ENCODE results near the gene ZNF780A. TPM values are rescaled to one million over a fixed set of nuclear protein-coding genes. Genes with fewer than 3 reads are reported as not detected.
"Not testable (repeated sequence)": the region's sequence is repeated elsewhere in the genome, so short reads cannot be mapped to it uniquely, and the experiment has no call there.

Gene ZNF780A
- total RNA-seq, 4 donors from 2014 or later = 9.4 to 22.1 (median 15.5) TPM

DNA sequence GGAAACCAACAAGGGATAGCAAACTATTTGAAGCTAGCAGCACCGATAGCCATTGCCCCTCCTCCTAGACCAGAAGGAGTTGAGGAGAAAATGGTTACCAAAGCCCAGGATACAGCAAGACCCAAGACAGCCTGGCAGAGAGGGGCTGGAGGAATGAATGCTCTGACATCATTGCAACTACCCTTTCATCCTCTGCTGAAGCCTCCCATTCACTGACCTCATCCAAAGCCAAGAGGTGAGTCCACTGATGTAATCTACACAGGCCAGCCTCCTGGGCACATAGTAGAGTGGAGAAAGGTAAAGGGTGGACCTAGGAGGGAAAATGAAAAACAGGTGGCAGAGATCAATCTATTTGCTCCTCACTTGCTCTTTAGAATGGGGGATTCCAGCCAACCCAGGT is 42.7 kb upstream of the ZNF780A start:
- H3K9me3 ChIP-seq = peaks cover 0 to 9% (median 0%) of the 10 kb centered on the region in 3 donors
- no peak overlapping the region for H3K27ac ChIP-seq
- no peak for TF ChIP-seq POLR2AphosphoS5 (IDR thresholded peaks at IDR 0.05)
- TF ChIP-seq, protein P1, sequence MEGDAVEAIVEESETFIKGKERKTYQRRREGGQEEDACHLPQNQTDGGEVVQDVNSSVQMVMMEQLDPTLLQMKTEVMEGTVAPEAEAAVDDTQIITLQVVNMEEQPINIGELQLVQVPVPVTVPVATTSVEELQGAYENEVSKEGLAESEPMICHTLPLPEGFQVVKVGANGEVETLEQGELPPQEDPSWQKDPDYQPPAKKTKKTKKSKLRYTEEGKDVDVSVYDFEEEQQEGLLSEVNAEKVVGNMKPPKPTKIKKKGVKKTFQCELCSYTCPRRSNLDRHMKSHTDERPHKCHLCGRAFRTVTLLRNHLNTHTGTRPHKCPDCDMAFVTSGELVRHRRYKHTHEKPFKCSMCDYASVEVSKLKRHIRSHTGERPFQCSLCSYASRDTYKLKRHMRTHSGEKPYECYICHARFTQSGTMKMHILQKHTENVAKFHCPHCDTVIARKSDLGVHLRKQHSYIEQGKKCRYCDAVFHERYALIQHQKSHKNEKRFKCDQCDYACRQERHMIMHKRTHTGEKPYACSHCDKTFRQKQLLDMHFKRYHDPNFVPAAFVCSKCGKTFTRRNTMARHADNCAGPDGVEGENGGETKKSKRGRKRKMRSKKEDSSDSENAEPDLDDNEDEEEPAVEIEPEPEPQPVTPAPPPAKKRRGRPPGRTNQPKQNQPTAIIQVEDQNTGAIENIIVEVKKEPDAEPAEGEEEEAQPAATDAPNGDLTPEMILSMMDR (IDR thresholded peaks at IDR 0.05) = no peak
- no peak for TF ChIP-seq EP300 (IDR thresholded peaks at IDR 0.05)
- no peak for TF ChIP-seq POLR2A (IDR thresholded peaks at IDR 0.05)
- WGBS, 2 donors (ENCODE audit: low coverage in 1 of 2) = 43 to 50% methylated on average over 1 of the region's 1 CpG
- no peak for ATAC-seq
- H3K36me3 ChIP-seq = no peaks in the 10 kb centered on the region
- H3K27me3 ChIP-seq = peaks cover 61% of the 10 kb centered on the region
- H3K4me1 ChIP-seq = no peaks in the 10 kb centered on the region
- no peak overlapping the region for H3K4me3 ChIP-seq

DNA sequence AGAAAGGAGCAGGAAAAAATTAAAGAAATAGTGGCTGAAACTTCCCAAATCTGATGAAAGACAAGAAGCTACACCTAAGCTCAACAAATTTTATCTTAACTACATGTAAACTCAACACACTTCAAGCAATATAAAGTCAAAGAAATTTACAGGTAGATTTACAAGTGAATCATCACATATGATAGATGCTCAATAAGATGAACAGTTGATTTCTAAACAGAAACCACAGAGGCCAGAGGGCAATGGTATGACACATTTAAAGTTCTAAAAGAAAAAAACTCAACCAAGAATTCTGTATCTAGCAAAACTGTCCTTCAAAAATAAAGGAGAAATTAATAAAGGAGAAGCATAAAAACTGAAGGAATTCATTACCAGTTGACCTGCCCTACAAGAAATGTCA is 39.3 kb upstream of the ZNF780A start:
- TF ChIP-seq EP300 (IDR thresholded peaks at IDR 0.05) (no peak), POLR2A (IDR thresholded peaks at IDR 0.05) (no peak), POLR2AphosphoS5 (IDR thresholded peaks at IDR 0.05) (no peak)
- TF ChIP-seq, protein P1 (IDR thresholded peaks at IDR 0.05) = no peak
- no peak overlapping the region for H3K4me3 ChIP-seq
- H3K9me3 ChIP-seq = peaks cover 0 to 9% (median 0%) of the 10 kb centered on the region in 3 donors
- H3K36me3 ChIP-seq = no peaks in the 10 kb centered on the region
- no peaks in the 10 kb centered on the region for H3K4me1 ChIP-seq
- no peak for ATAC-seq
- no peak overlapping the region for H3K27ac ChIP-seq
- peaks cover 60% of the 10 kb centered on the region for H3K27me3 ChIP-seq

GRCh38 chr19:40129425-40129824 is 38.7 kb upstream of the ZNF780A start:
- ATAC-seq = no peak
- WGBS, 2 donors (ENCODE audit: low coverage in 1 of 2) = 39 to 59% methylated on average over 3 of the region's 3 CpGs
- H3K4me1 ChIP-seq = no peaks in the 10 kb centered on the region
- no peaks in the 10 kb centered on the region for H3K36me3 ChIP-seq
- H3K27me3 ChIP-seq = peaks cover 59% of the 10 kb centered on the region
- H3K4me3 ChIP-seq = no peak overlapping the region
- no peak overlapping the region for H3K27ac ChIP-seq
- H3K9me3 ChIP-seq = peaks cover 0 to 9% (median 0%) of the 10 kb centered on the region in 3 donors
- no peak for TF ChIP-seq POLR2AphosphoS5 (IDR thresholded peaks at IDR 0.05)
- no peak for TF ChIP-seq POLR2A (IDR thresholded peaks at IDR 0.05)
- TF ChIP-seq, protein P1 (IDR thresholded peaks at IDR 0.05) = no peak
- TF ChIP-seq EP300 (IDR thresholded peaks at IDR 0.05) = no peak

DNA sequence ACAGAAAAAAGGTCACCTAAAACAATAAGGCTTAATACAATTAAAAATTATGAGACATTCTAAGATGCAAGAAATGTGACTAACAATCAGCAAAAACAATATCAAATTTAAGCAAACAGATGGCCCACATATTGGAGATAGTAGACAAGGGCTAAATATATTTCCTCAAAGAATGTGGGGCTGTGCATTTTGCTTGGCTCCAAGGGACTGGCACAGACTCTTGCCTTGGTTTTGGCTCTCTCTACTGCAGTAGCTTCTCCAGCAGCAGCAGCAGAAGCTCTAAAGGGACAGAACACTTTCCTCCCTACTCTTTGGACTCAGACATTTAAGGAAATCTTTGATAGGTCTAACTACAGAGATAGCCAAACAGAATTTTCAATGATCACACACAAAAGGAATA is 38.2 kb upstream of the ZNF780A start:
- Histone ChIP-seq H3K9me3 (peaks cover 0 to 9% (median 0%) of the 10 kb centered on the region in 3 donors), H3K4me3 (no peak overlapping the region), H3K4me1 (no peaks in the 10 kb centered on the region), H3K27me3 (peaks cover 56% of the 10 kb centered on the region), H3K36me3 (no peaks in the 10 kb centered on the region), H3K27ac (no peak overlapping the region)
- no peak for TF ChIP-seq EP300 (IDR thresholded peaks at IDR 0.05)
- no peak for TF ChIP-seq POLR2A (IDR thresholded peaks at IDR 0.05)
- TF ChIP-seq POLR2AphosphoS5 (IDR thresholded peaks at IDR 0.05) = no peak
- TF ChIP-seq, protein P1 (IDR thresholded peaks at IDR 0.05) = no peak
- no peak for ATAC-seq

DNA sequence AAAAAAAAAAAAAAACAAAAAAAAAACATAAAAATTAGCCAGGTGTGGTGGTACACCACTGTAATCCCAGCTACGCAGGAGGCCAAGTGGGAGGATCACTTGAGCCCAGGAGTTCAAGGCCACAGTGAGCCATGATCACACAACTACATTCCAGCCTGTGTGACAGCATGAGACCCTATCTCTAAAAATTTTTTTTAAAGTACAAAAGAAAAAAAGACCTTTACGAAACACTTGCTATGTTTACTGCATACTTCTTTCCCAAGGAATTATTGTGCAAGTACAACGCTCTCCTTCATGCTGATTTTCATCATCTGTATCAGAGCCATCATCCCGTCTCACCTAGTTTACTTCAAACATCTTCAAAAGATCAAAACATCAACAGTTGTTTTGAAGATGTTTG is 28.6 kb upstream of the ZNF780A start:
- Histone ChIP-seq H3K4me3 (no peak overlapping the region), H3K27ac (no peak overlapping the region), H3K9me3 (no peaks in the 10 kb centered on the region), H3K27me3 (peaks cover 42% of the 10 kb centered on the region), H3K36me3 (no peaks in the 10 kb centered on the region), H3K4me1 (no peaks in the 10 kb centered on the region)
- ATAC-seq = no peak
- 84 to 85% methylated on average over 4 of the region's 4 CpGs for WGBS, 2 donors (ENCODE audit: low coverage in 1 of 2)
- no peak for TF ChIP-seq POLR2AphosphoS5 (IDR thresholded peaks at IDR 0.05)
- no peak for TF ChIP-seq EP300 (IDR thresholded peaks at IDR 0.05)
- TF ChIP-seq, protein P1 (IDR thresholded peaks at IDR 0.05) = no peak
- no peak for TF ChIP-seq POLR2A (IDR thresholded peaks at IDR 0.05)

DNA sequence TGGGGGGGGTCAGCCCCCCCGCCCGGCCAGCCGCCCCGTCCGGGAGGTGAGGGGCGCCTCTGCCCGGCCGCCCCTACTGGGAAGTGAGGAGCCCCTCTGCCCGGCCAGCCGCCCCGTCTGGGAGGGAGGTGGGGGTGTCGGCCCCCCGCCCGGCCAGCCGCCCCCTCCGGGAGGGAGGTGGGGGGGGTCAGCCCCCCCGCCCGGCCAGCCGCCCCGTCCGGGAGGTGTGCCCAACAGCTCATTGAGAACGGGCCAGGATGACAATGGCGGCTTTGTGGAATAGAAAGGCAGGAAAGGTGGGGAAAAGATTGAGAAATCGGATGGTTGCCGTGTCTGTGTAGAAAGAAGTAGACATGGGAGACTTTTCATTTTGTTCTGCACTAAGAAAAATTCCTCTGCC is 27.9 kb upstream of the ZNF780A start:
- H3K9me3 ChIP-seq, ATAC-seq, H3K27ac ChIP-seq, H3K4me3 ChIP-seq, H3K36me3 ChIP-seq, H3K4me1 ChIP-seq: not testable (repeated sequence)
- no CpG with 5 or more reads among the region's 25 CpGs for WGBS, 2 donors (ENCODE audit: low coverage in 1 of 2)
- H3K27me3 ChIP-seq = peaks cover 39% of the 10 kb centered on the region

All from gastroesophageal sphincter (tissue), 4 donors.